Prostate gland (tissue), 2 donors: ENCODE results near the gene CMTM1. TPM values are rescaled to one million over a fixed set of nuclear protein-coding genes. Genes with fewer than 3 reads are reported as not detected.
"Not testable (repeated sequence)": the region's sequence is repeated elsewhere in the genome, so short reads cannot be mapped to it uniquely, and the experiment has no call there.

ENCODE experiments used
- DNase-seq: peaks from one replicate; pipeline ENCODE4 v3.0.0-alpha.2; 2019; ENCODE audit warnings: low spot score
- H3K27ac ChIP-seq, 2 donors: fragments of 200-600 bp; sonication (generic); 2 replicates each; pipeline ENCODE4 v1.5.1; 2017 to 2019
- H3K27me3 ChIP-seq: fragments of 200-600 bp; sonication (generic); replicated peaks from 2 replicates; pipeline ENCODE4 v1.5.1; 2019; ENCODE audit not compliant: insufficient read depth
- H3K36me3 ChIP-seq, 2 donors: fragments of 200-600 bp; sonication (generic); 1 replicate in 1 of 2; 2 replicates in 1 of 2; pipeline versions ENCODE4 v1.5.1 to v1.8.1; 2017 to 2019
- H3K4me1 ChIP-seq: fragments of 200-600 bp; sonication (generic); replicated peaks from 2 replicates; pipeline ENCODE4 v1.5.1; 2019
- H3K4me3 ChIP-seq, 2 donors: fragments of 200-600 bp; sonication (generic); 2 replicates each; pipeline ENCODE4 v1.5.1; 2017 to 2019
- H3K9me3 ChIP-seq: fragments of 200-600 bp; sonication (generic); 2 replicates; pipeline ENCODE4 v1.5.1; 2017
- CTCF ChIP-seq, 4 experiments: fragments of 200-600 bp in 2 of 4; fragments of 450-650 bp in 2 of 4; sonication (generic) in 2 of 4; IDR thresholded peaks; 1 replicate in 3 of 4; 2 replicates in 1 of 4; pipeline ENCODE4 v1.5.1; 2016 to 2019; ENCODE audit warnings: antibody characterized with exemption in 4 of 4, mild to moderate bottlenecking in 2 of 4, moderate library complexity in 2 of 4
- POLR2A ChIP-seq: fragments of 450-650 bp; IDR thresholded peaks from one replicate; pipeline ENCODE4 v1.6.1; 2016; ENCODE audit warnings: antibody characterized with exemption, mild to moderate bottlenecking
- POLR2AphosphoS5 ChIP-seq: sonication (generic); formaldehyde crosslinking; IDR thresholded peaks from one replicate; pipeline ENCODE4 v1.6.1; 2017; ENCODE audit warnings: antibody characterized with exemption
- WGBS: methylation state at CpG from one replicate; pipeline ENCODE4 v1.1.5; 2018; 5-methylcytosine and 5-hydroxymethylcytosine counted together
- intact Hi-C: fragments of 100-400 bp; cut with DNase I; formaldehyde crosslinking; loops from one replicate; pipeline ENCODE4 v1.14.2; 2022
- total RNA-seq, 2 donors: library from RNA; depleted of rRNA; stranded (reverse); fragments of >200 nt; gene quantifications; one replicate each; pipeline ENCODE4 v1.1.0, GENCODE V29; 2016

Gene CMTM1
- total RNA-seq, 2 donors from 2014 or later: 1.5 to 2.6 TPM

GRCh38 chr16:66563574-66564334 is 2.5 kb upstream of the CMTM1 start:
- Histone ChIP-seq H3K27ac (no peak overlapping the region), H3K27me3 (no peaks in the 10 kb centered on the region), H3K4me3 (no peak overlapping the region), H3K4me1 (no peaks in the 10 kb centered on the region), H3K9me3 (no peaks in the 10 kb centered on the region), H3K36me3 (no peaks in the 10 kb centered on the region)
- no peak for TF ChIP-seq CTCF (IDR thresholded peaks at IDR 0.05)
- no peak for TF ChIP-seq POLR2A
- TF ChIP-seq POLR2AphosphoS5: no peak
- 63% methylated on average over 2 of the region's 2 CpGs for WGBS
- intact Hi-C loops: no loop called here
- DNase-seq: no peak

DNA sequence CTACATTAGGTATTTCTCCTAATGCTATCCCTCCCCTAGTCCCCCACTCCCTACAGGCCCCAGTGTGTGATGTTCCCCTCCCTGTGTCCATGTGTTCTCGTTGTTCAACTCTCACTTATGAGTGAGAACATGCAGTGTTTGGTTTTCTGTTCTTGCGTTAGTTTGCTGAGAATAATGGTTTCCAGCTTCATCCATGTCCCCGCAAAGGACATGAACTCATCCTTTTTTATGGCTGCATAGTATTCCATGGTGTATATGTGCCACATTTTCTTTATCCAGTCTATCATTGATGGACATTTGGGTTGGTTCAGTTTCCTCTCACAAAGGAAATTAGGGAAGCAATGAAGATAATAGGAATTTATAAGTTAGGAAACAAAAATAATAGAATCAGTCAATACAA is 1.0 kb downstream of the CMTM1 start:
- H3K36me3 ChIP-seq, DNase-seq, intact Hi-C loops, H3K4me3 ChIP-seq, H3K27ac ChIP-seq, H3K4me1 ChIP-seq, H3K27me3 ChIP-seq, H3K9me3 ChIP-seq: not testable (repeated sequence)
- 99% methylated on average over 3 of the region's 3 CpGs for WGBS

GRCh38 chr16:66568355-66568754 is 2.1 kb downstream of the CMTM1 start:
- DNase-seq: no peak
- intact Hi-C loops: no loop called here
- TF ChIP-seq CTCF (IDR thresholded peaks at IDR 0.05): no peak
- no peak for TF ChIP-seq POLR2AphosphoS5
- no peak for TF ChIP-seq POLR2A

DNA sequence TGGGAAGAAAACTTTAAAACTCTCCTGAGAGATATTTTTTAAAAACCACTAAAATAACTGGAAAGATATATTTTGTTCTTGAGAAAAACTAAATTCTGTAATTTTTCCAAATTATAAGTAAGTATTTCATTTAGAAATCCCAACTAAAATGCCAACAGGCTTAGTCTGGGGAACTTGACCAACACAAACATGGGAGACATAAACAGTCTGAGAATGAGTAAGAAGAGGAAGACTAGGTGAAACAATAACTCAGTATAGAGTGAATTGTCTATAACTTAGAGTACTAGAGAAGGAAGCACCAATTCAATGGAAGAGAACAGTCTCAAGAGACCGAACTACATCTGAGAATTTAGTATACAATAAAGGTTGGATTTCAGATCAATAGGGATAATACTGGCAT is 2.9 kb downstream of the CMTM1 start:
- Histone ChIP-seq H3K4me3 (no peak overlapping the region), H3K27ac (no peak overlapping the region), H3K36me3 (no peaks in the 10 kb centered on the region), H3K9me3 (no peaks in the 10 kb centered on the region), H3K27me3 (no peaks in the 10 kb centered on the region), H3K4me1 (no peaks in the 10 kb centered on the region)
- TF ChIP-seq POLR2AphosphoS5 (no peak), CTCF (IDR thresholded peaks at IDR 0.05) (no peak), POLR2A (no peak)
- no peak for DNase-seq
- 89% methylated on average over 1 of the region's 1 CpG for WGBS
- intact Hi-C loops: no loop called here

More at GRCh38 chr16:66568355-66568754, 2.1 kb downstream of the CMTM1 start:
- no peaks in the 10 kb centered on the region for H3K27me3 ChIP-seq
- H3K27ac ChIP-seq: no peak overlapping the region
- no peak overlapping the region for H3K4me3 ChIP-seq
- H3K36me3 ChIP-seq: no peaks in the 10 kb centered on the region
- 97% methylated on average over 2 of the region's 2 CpGs for WGBS
- no peaks in the 10 kb centered on the region for H3K9me3 ChIP-seq
- no peaks in the 10 kb centered on the region for H3K4me1 ChIP-seq

DNA sequence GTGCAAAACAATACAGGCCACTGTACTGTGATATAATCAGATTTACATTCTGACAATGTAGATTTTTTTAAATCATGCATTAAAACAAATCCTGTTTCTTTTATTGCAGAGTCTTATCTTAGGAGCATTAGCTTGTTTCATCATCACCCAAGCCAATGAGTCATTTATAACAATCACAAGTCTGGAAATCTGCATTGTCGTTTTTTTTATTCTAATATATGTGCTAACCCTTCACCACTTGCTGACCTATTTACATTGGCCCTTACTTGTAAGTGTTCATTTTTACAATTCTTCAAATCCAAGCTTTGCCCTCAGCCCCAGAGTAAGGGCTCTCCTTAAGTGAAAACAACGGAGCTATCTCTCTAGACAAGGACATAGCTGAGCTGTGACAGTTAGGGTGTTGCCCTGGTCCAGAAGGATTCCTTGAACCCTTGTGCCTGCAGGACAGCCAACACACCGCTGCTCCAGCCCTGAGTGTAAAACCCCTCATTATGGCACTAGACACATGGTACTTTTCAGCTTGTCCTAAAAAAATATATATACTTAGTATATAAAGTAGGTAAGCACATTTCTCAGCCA is 3.7 kb downstream of the CMTM1 start:
- Histone ChIP-seq H3K27me3 (no peaks in the 10 kb centered on the region), H3K27ac (no peak overlapping the region), H3K4me3 (no peak overlapping the region), H3K9me3 (no peaks in the 10 kb centered on the region), H3K4me1 (no peaks in the 10 kb centered on the region), H3K36me3 (no peaks in the 10 kb centered on the region)
- intact Hi-C loops: no loop called here
- TF ChIP-seq POLR2A: no peak
- no peak for TF ChIP-seq CTCF (IDR thresholded peaks at IDR 0.05)
- TF ChIP-seq POLR2AphosphoS5: no peak
- DNase-seq: no peak
- 61% methylated on average over 3 of the region's 3 CpGs for WGBS
